HFF-Myc (cell line): ENCODE measurements around the gene TNFAIP2.
A peak's percentile ranks its signal among the peaks of the same experiment; 100 is the strongest.

Experiments used
- DNase-seq: peaks from one replicate; pipeline ENCODE4 v3.0.0-alpha.2; 2011; ENCODE audit warnings: low read depth; ENCODE audit errors: extremely low read depth
- H3K4me3 ChIP-seq: replicated peaks from 2 replicates; pipeline ENCODE4 v1.5.1; 2011; ENCODE audit warnings: low read depth, mild to moderate bottlenecking, control low read depth, low read length
- CTCF ChIP-seq: IDR thresholded peaks from 2 replicates; pipeline ENCODE4 v1.5.1; 2012; ENCODE audit warnings: mild to moderate bottlenecking, low read depth, low read length, control low read depth; ENCODE audit errors: missing control alignments

The TNFAIP2 gene

GRCh38 chr14:103121846-103122584, 1.2 kb upstream of the TNFAIP2 start:
- no peak overlapping the region for H3K4me3 ChIP-seq
- TF ChIP-seq CTCF, result no peak
- no peak for DNase-seq

GRCh38 chr14:103122585-103122946, 695 bp upstream of the TNFAIP2 start:
- no peak overlapping the region for H3K4me3 ChIP-seq
- no peak for DNase-seq
- no peak for TF ChIP-seq CTCF

- DNase-seq, result no peak
- TF ChIP-seq CTCF, result peak; percentile 40
- H3K4me3 ChIP-seq, result peak overlapping the region; percentile 28
These were observed 606 bp downstream of the TNFAIP2 start for GRCh38 chr14:103123634-103124500.

GRCh38 chr14:103124501-103125001, 1.3 kb downstream of the TNFAIP2 start:
- H3K4me3 ChIP-seq, result no peak overlapping the region
- no peak for DNase-seq
- no peak for TF ChIP-seq CTCF

- TF ChIP-seq CTCF, result no peak
- no peak overlapping the region for H3K4me3 ChIP-seq
- no peak for DNase-seq
These were observed 2.1 kb downstream of the TNFAIP2 start for GRCh38 chr14:103125098-103126070.

- H3K4me3 ChIP-seq, result 0 out of 2 replicates have a peak overlapping the region, but pooled peaks have one; percentile 7
- no peak for DNase-seq
- no peak for TF ChIP-seq CTCF
These were observed 3.0 kb downstream of the TNFAIP2 start for GRCh38 chr14:103126088-103126872.
